Lung (tissue), 12 donors: Measurements from ENCODE around the gene C20orf204. TPM values are rescaled to one million over a fixed set of nuclear protein-coding genes. Genes with fewer than 3 reads are reported as not detected.

Experiments used
- ATAC-seq: fragments of 200-7000 bp; cut with Tn5 transposase; one replicate; pipeline ENCODE4 v1.9.1; 2020; ENCODE audit warnings: moderate number of reproducible peaks; ENCODE audit not compliant: insufficient read depth, low FRiP score
- DNase-seq, 3 donors: peaks; one replicate each; pipeline ENCODE4 v3.0.0-alpha.2; 2013 to 2017
- H3K27ac ChIP-seq, 2 donors: one replicate each; pipeline ENCODE4 v1.5.1; 2013; ENCODE audit warnings: mild to moderate bottlenecking in 2 of 2, moderate library complexity in 2 of 2, control low read depth in 1 of 2, inconsistent platforms in 1 of 2, low read depth in 1 of 2, low read length in 1 of 2
- H3K27me3 ChIP-seq, 3 donors: one replicate each; pipeline ENCODE4 v1.5.1; 2013; ENCODE audit warnings: low read length in 2 of 3; ENCODE audit not compliant: control insufficient read depth in 3 of 3, insufficient read depth in 3 of 3
- H3K36me3 ChIP-seq, 4 donors: one replicate each; pipeline ENCODE4 v1.5.1; 2013; ENCODE audit warnings: low read length in 4 of 4, mild to moderate bottlenecking in 1 of 4, moderate library complexity in 1 of 4; ENCODE audit not compliant: control insufficient read depth in 4 of 4, insufficient read depth in 4 of 4
- H3K4me1 ChIP-seq, 5 donors: one replicate each; pipeline ENCODE4 v1.5.1; 2013; ENCODE audit warnings: low read length in 5 of 5, mild to moderate bottlenecking in 2 of 5, moderate library complexity in 1 of 5; ENCODE audit not compliant: control insufficient read depth in 5 of 5, insufficient read depth in 5 of 5
- H3K4me3 ChIP-seq: one replicate; pipeline ENCODE4 v1.5.1; 2013; ENCODE audit warnings: mild to moderate bottlenecking, control low read depth, moderate library complexity
- H3K9ac ChIP-seq, 2 donors: one replicate each; pipeline ENCODE4 v1.5.1; 2013; ENCODE audit warnings: low read length in 2 of 2, control low read depth in 1 of 2; ENCODE audit not compliant: insufficient read depth in 1 of 2
- H3K9me3 ChIP-seq, 4 donors: one replicate each; pipeline ENCODE4 v1.5.1; 2013; ENCODE audit warnings: low read length in 3 of 4, mild to moderate bottlenecking in 1 of 4, moderate library complexity in 1 of 4; ENCODE audit not compliant: control insufficient read depth in 4 of 4, insufficient read depth in 3 of 4
- CTCF ChIP-seq: IDR thresholded peaks from 2 replicates; pipeline ENCODE4 v1.5.1; 2012; ENCODE audit warnings: mild to moderate bottlenecking; ENCODE audit errors: control extremely low read depth, extremely low read depth
- WGBS, 2 donors: extraction: QIAGEN DNeasy Blood & Tissue Kit; methylation state at CpG; one replicate each; pipeline ENCODE4 v1.1.7; 2013; 5-methylcytosine and 5-hydroxymethylcytosine counted together
- polyA plus RNA-seq, 2 donors: library from polyadenylated mRNA; stranded (reverse); fragments of 200-250 nt; gene quantifications; one replicate each; pipeline ENCODE4 v1.2.1, GENCODE V29; 2013
- total RNA-seq, 2 donors: library from RNA; depleted of rRNA in 1 of 2; stranded (reverse); fragments of >200 nt in 1 of 2; gene quantifications; one replicate each; pipeline ENCODE4 v1.2.1, GENCODE V29; 2014 to 2021
- donor health status: control.
- donor health status: control.
- donor health status: Bipolar disorder and iron deficiency.
- donor health status: healthy.
- donor health status: DM: yes; HTN: yes; CAD: no.

C20orf204 gene
- total and polyA plus RNA-seq, 4 donors: 0.50 to 2.0 (median 0.98) TPM

DNA sequence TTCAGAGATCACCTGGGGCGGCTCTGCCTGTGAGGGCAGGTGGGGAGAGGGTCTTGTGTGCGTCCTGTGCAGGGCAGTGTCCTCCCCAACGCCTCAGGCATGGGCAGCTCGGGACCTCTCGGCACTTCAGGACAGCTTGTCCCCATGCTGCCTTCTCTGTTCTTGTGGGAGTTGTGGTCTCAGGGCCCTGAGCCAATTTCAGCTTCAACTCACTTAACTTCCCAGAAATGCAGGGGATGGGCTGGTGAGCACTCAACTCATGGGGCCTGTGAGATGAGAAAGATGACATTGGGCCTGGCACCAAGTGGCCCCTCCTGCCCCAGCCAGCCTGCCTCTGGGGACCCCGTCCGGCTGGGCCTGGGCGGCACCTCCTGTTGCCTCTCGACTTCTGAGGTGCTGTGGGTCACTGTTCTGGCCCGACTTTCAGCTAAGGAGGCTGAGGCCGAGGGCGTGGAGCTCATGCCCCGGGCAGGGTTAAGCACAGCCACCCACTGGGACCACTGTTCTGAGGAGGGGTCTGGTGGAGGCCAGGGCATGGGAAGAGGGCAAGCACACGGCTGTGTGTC lies 36.6 kb downstream of the C20orf204 start:
- Histone ChIP-seq H3K9me3 (no peaks in the 10 kb centered on the region), H3K27ac (no peak overlapping the region), H3K4me3 (no peak overlapping the region), H3K27me3 (no peaks in the 10 kb centered on the region), H3K36me3 (peaks cover 0 to 40% (median 14%) of the 10 kb centered on the region in 4 donors), H3K9ac (no peak overlapping the region), H3K4me1 (peaks cover 0 to 5% (median 0%) of the 10 kb centered on the region in 5 donors)
- 78 to 85% methylated on average over 14 of the region's 14 CpGs for WGBS, 2 donors
- TF ChIP-seq CTCF: no peak
- DNase-seq: no peak
- no peak for ATAC-seq

DNA sequence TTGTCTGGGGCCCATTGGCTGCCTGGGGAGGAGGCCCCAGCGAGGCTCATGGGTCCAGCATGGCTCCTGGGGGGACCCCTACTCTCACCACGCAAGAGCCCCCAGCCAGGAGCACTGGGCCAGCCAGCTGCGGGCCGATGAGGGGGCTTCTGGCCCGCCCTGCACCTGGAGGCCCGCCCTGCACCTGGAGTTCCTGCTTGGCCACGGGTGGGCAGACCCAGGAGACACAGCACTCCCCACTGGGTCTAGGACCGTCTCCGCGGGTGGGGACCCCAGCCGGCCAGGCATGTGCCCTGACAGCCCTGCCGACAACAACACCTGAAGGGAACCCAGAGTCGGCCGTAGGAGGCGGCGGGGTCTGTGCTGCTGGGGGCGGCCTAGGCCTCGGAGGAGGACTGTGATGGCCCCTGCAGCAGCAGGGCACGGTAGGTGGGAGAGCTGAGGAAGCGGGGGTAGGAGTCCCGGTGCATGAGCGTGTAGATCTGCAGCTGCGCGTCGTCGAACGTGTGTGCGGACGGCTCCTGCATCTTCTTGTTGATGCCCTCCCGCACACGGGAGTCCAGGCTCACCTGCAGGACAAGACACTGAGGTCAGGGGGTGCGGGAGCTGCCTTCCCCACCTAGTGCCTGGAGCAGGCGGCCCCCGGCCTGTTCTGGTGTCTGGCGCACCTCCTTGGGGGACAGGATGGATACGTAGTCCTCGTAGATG lies 37.6 kb downstream of the C20orf204 start:
- Histone ChIP-seq H3K27ac (no peak overlapping the region), H3K9ac (no peak overlapping the region), H3K36me3 (peaks cover 0 to 40% (median 14%) of the 10 kb centered on the region in 4 donors), H3K4me3 (no peak overlapping the region), H3K27me3 (no peaks in the 10 kb centered on the region), H3K4me1 (peaks cover 0 to 10% (median 8%) of the 10 kb centered on the region in 5 donors), H3K9me3 (no peaks in the 10 kb centered on the region)
- ATAC-seq: no peak
- no peak for DNase-seq
- WGBS, 2 donors: 93 to 94% methylated on average over 37 of the region's 37 CpGs
- TF ChIP-seq CTCF: no peak

- WGBS, 2 donors: 93% methylated on average over 28 of the region's 28 CpGs
- no peak overlapping the region for H3K9ac ChIP-seq
- no peaks in the 10 kb centered on the region for H3K27me3 ChIP-seq
- peaks cover 0 to 40% (median 13%) of the 10 kb centered on the region in 4 donors for H3K36me3 ChIP-seq
- DNase-seq (no peak), ATAC-seq (no peak)
- H3K4me1 ChIP-seq: peaks cover 0 to 17% (median 12%) of the 10 kb centered on the region in 5 donors
- TF ChIP-seq CTCF: no peak
- no peak overlapping the region for H3K4me3 ChIP-seq
- no peaks in the 10 kb centered on the region for H3K9me3 ChIP-seq
- H3K27ac ChIP-seq: no peak overlapping the region
Observed at GRCh38 chr20:64074184-64074789, 38.3 kb downstream of the C20orf204 start.
